ENCODE data around the gene BPHL. TPM values are rescaled to one million over a fixed set of nuclear protein-coding genes. Genes with fewer than 3 reads are reported as not detected.

BPHL gene
- total RNA-seq: 10.3 TPM

DNA sequence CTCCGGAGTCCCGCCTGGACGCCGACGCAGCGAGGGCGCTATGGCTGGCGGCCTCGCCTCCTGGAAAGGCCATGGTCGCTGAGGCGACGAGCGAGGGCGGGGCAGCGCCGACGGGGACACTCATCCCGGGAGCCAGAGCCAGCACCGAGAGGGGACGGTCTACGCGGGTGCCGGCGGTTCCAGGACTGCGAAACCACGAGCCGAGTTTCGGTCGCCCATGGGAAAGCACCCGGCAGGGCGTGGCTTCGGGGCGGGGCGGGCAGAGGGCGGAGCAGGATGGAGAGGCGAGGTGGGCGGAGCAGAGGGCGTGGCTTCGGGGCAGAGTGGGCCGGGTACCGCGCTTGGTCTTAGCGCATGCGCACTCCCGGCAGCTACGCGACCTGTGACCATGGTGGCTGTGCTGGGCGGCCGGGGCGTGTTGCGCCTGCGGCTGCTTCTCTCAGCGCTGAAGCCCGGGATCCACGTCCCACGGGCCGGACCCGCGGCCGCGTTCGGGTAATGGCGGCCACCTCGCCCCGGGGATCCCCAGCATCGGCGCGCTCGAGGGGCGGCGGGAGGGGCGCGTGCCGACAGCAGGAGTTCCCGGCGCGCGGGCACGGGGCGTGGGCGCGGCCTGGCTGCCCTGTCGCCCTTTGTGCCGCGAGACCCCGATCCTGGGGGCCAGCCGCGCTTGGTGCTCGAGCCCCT lies at the start of gene BPHL:
BPHL (plus strand) TSS at position 359 of the 687 bp plus-strand sequence; CDS start at position 389, 30 bp downstream.
- intact Hi-C loops (cut with DNase I): no loop called here
- H3K4me3 ChIP-seq: peak within 1 kb of the TSS; percentile 74 to 92
- H3K4me1 ChIP-seq: peaks cover 20% of the 10 kb centered on the region
- H3K36me3 ChIP-seq: peaks cover 0 to 12% of the 10 kb centered on the region in 2 donors
- no peaks in the 10 kb centered on the region for H3K27me3 ChIP-seq
- H3K27ac ChIP-seq: peak within 1 kb of the TSS; percentile 80
- peak; percentile 95 to 98 for DNase-seq (ENCODE audit: extremely low spot score in 2 of 2)
- H3K9me3 ChIP-seq: no peaks in the 10 kb centered on the region
- TF ChIP-seq POLR2AphosphoS5 (IDR thresholded peaks at IDR 0.05; ENCODE audit: insufficient read depth in 1 of 2, low read depth in 1 of 2): peak; percentile 64 to 95
- TF ChIP-seq, protein P1, sequence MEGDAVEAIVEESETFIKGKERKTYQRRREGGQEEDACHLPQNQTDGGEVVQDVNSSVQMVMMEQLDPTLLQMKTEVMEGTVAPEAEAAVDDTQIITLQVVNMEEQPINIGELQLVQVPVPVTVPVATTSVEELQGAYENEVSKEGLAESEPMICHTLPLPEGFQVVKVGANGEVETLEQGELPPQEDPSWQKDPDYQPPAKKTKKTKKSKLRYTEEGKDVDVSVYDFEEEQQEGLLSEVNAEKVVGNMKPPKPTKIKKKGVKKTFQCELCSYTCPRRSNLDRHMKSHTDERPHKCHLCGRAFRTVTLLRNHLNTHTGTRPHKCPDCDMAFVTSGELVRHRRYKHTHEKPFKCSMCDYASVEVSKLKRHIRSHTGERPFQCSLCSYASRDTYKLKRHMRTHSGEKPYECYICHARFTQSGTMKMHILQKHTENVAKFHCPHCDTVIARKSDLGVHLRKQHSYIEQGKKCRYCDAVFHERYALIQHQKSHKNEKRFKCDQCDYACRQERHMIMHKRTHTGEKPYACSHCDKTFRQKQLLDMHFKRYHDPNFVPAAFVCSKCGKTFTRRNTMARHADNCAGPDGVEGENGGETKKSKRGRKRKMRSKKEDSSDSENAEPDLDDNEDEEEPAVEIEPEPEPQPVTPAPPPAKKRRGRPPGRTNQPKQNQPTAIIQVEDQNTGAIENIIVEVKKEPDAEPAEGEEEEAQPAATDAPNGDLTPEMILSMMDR (IDR thresholded peaks at IDR 0.05): no peak
- TF ChIP-seq POLR2A (IDR thresholded peaks at IDR 0.05): peak; percentile 12 to 82

DNA sequence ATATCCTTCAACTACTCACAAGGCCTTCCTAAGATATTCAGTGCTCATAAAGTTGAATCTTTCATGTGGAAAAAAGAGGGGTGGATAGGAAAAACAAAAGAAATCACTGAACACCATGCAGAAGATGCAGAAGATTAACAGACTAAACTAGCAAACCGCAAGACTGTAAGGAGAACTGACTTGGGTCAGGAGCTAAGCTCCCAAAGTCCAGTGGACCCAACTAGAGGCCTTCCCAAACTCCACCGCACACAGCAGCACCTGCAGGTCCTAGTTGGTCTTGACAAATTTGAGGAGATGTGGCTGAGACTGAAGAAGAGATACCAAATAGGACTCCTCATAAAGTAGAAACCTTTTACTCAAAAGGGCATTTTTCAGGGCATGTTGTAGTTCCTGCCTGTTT lies 46.9 kb upstream of the BPHL start:
- H3K9me3 ChIP-seq: no peaks in the 10 kb centered on the region
- no peak overlapping the region for H3K27ac ChIP-seq
- TF ChIP-seq POLR2A (IDR thresholded peaks at IDR 0.05): no peak
- TF ChIP-seq POLR2AphosphoS5 (IDR thresholded peaks at IDR 0.05; ENCODE audit: insufficient read depth in 1 of 2, low read depth in 1 of 2): no peak
- TF ChIP-seq, protein P1 (IDR thresholded peaks at IDR 0.05): no peak
- H3K4me1 ChIP-seq: peaks cover 63% of the 10 kb centered on the region
- no peak overlapping the region for H3K4me3 ChIP-seq
- peak in 1 of 2 donors; percentile 70 for DNase-seq (ENCODE audit: extremely low spot score in 2 of 2)
- intact Hi-C loops (cut with DNase I): no loop called here
- H3K27me3 ChIP-seq: no peaks in the 10 kb centered on the region
- no peaks in the 10 kb centered on the region for H3K36me3 ChIP-seq

DNA sequence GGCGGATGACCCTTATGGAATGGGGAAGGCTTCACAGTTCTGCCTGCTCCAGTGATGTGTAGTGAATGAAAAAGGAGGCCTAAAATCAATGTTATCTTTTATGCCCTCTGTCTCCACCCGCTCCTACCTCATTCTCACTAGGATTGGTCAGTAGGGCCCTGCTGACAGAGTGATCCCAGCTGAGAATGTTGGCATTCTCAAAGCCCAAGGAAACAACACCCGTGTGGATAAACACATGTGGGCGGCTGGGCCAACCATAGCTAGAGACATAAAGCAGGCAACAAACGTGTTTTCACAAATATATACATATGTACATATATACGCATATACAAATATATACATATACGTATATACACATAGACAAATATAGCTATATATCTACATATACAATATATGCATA lies 45.7 kb upstream of the BPHL start:
- Histone ChIP-seq H3K27me3 (no peaks in the 10 kb centered on the region), H3K36me3 (peaks cover 0 to 12% of the 10 kb centered on the region in 2 donors), H3K27ac (no peak overlapping the region), H3K9me3 (no peaks in the 10 kb centered on the region), H3K4me3 (no peak overlapping the region), H3K4me1 (peaks cover 54% of the 10 kb centered on the region)
- TF ChIP-seq, protein P1 (IDR thresholded peaks at IDR 0.05): no peak
- TF ChIP-seq POLR2A (IDR thresholded peaks at IDR 0.05): no peak
- no peak for TF ChIP-seq POLR2AphosphoS5 (IDR thresholded peaks at IDR 0.05; ENCODE audit: insufficient read depth in 1 of 2, low read depth in 1 of 2)
- peak in 1 of 2 donors; percentile 40 for DNase-seq (ENCODE audit: extremely low spot score in 2 of 2)
- intact Hi-C loops (cut with DNase I): no loop called here

DNA sequence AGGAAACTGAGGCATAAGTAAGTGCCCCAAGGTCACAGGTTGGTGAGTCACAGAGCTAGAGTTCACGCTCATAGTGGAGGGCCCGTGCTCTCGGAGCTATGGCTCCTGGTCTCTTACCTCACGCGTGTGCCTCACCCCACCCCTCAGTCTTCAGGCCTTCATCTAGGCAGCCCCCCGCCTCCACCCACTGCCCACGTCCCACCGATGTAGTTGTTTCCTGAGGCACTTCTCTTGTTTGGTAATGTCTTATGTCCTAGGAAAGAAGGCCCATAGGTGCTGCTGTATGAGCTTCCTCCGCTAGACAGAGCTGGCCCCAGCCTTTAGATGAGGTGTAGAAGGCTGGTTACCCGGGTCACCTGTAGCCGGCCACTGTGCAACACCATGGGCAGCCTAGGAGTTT lies 45.1 kb upstream of the BPHL start:
- intact Hi-C loops (cut with DNase I): no loop called here
- H3K4me3 ChIP-seq: no peak overlapping the region
- no peak overlapping the region for H3K27ac ChIP-seq
- peaks cover 0 to 18% of the 10 kb centered on the region in 2 donors for H3K36me3 ChIP-seq
- peaks cover 51% of the 10 kb centered on the region for H3K4me1 ChIP-seq
- no peaks in the 10 kb centered on the region for H3K9me3 ChIP-seq
- DNase-seq (ENCODE audit: extremely low spot score in 2 of 2): peak in 1 of 2 donors; percentile 81
- TF ChIP-seq, protein P1 (IDR thresholded peaks at IDR 0.05): no peak
- no peaks in the 10 kb centered on the region for H3K27me3 ChIP-seq

DNA sequence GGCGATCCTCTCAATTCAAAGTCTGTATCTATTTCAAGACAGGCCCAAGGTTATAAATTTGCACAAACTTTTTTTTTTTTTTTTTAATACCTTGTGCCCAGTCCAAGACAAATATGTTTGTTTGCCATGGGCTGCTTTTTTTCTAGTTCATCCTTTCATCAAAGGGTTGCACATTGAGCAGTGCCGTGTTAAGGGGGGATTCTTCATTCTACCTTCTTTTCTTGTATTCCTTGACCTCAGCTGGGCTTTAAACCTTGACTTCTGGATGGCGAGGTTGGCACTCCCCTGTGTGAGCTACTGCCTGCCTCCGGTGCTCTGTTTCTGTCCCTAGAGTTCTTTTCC lies 42.8 kb upstream of the BPHL start:
- H3K4me1 ChIP-seq: peaks cover 34% of the 10 kb centered on the region
- intact Hi-C loops (cut with DNase I): no loop called here
- H3K36me3 ChIP-seq: peaks cover 3 to 38% of the 10 kb centered on the region in 2 donors
- TF ChIP-seq, protein P1 (IDR thresholded peaks at IDR 0.05): no peak
- TF ChIP-seq POLR2AphosphoS5 (IDR thresholded peaks at IDR 0.05; ENCODE audit: insufficient read depth in 1 of 2, low read depth in 1 of 2): no peak
- no peak for DNase-seq (ENCODE audit: extremely low spot score in 2 of 2)
- no peak overlapping the region for H3K4me3 ChIP-seq
- no peaks in the 10 kb centered on the region for H3K27me3 ChIP-seq
- H3K27ac ChIP-seq: no peak overlapping the region
- H3K9me3 ChIP-seq: no peaks in the 10 kb centered on the region

Data from vagina (tissue), 2 donors.